GM12878 (cell line): ENCODE data around the gene AHCYL2. TPM values are rescaled to one million over a fixed set of nuclear protein-coding genes. Genes with fewer than 3 reads are reported as not detected.

Experiments used
- CREM ChIP-seq: IDR thresholded peaks from 2 replicates; pipeline ENCODE4 v1.6.1; 2014; ENCODE audit warnings: antibody characterized with exemption, low read depth
- DPF2 ChIP-seq: fragments of 450-650 bp; IDR thresholded peaks from 2 replicates; pipeline ENCODE4 v1.6.1; 2017; ENCODE audit warnings: mild to moderate bottlenecking
- E2F8 ChIP-seq: fragments of 450-650 bp; IDR thresholded peaks from 2 replicates; pipeline ENCODE4 v1.6.1; 2018; ENCODE audit warnings: mild to moderate bottlenecking, low read depth, moderate library complexity; ENCODE audit not compliant: partially characterized antibody
- EED ChIP-seq: sonication (generic); IDR thresholded peaks from 2 replicates; pipeline ENCODE4 v1.6.1; 2016; ENCODE audit warnings: antibody characterized with exemption, low read depth
- EP300 ChIP-seq, 2 experiments: fragments of 150-350 bp in 1 of 2; IDR thresholded peaks; 2 replicates each; pipeline ENCODE4 v1.6.1; 2011 to 2012; ENCODE audit warnings: low read depth in 2 of 2, low read length in 2 of 2, borderline replicate concordance in 1 of 2, improper control_type of control experiment in 1 of 2, inconsistent platforms in 1 of 2; ENCODE audit not compliant: control insufficient read depth in 1 of 2
- EZH2 ChIP-seq: IDR thresholded peaks from 2 replicates; pipeline ENCODE4 v1.6.1; 2012; ENCODE audit warnings: low read depth, mild to moderate bottlenecking, control low read depth, inconsistent platforms, low read length, borderline replicate concordance; ENCODE audit not compliant: control insufficient read depth
- IRF5 ChIP-seq: fragments of 450-650 bp; IDR thresholded peaks from 2 replicates; pipeline ENCODE4 v1.6.1; 2017; ENCODE audit warnings: borderline replicate concordance
- JUND ChIP-seq: IDR thresholded peaks from 2 replicates; pipeline ENCODE4 v1.6.1; 2012; ENCODE audit warnings: low read depth, mild to moderate bottlenecking, low read length, improper control_type of control experiment, moderate library complexity
- MEF2A ChIP-seq: IDR thresholded peaks from 2 replicates; pipeline ENCODE4 v1.6.1; 2011; ENCODE audit warnings: low read depth, mild to moderate bottlenecking, low read length, moderate library complexity; ENCODE audit not compliant: insufficient read depth
- MTA3 ChIP-seq: IDR thresholded peaks from 2 replicates; pipeline ENCODE4 v1.6.1; 2012; ENCODE audit warnings: low read length, inconsistent platforms, borderline replicate concordance
- NFYA ChIP-seq: IDR thresholded peaks from 2 replicates; pipeline ENCODE4 v1.6.1; 2011; ENCODE audit warnings: low read depth, mild to moderate bottlenecking, low read length, improper control_type of control experiment, borderline replicate concordance
- PBX3 ChIP-seq: IDR thresholded peaks from 2 replicates; pipeline ENCODE4 v1.6.1; 2011; ENCODE audit warnings: mild to moderate bottlenecking, low read depth, low read length, moderate library complexity; ENCODE audit not compliant: insufficient replicate concordance
- PKNOX1 ChIP-seq: fragments of 450-650 bp; IDR thresholded peaks from 2 replicates; pipeline ENCODE4 v1.6.1; 2016; ENCODE audit warnings: mild to moderate bottlenecking
- POLR2A ChIP-seq: IDR thresholded peaks from 2 replicates; pipeline ENCODE4 v1.6.1; 2011; ENCODE audit warnings: low read depth, mild to moderate bottlenecking, low read length
- PRDM15 ChIP-seq: fragments of 450-650 bp; formaldehyde crosslinking; IDR thresholded peaks from 2 replicates; pipeline ENCODE4 v1.4.0; 2020; ENCODE audit warnings: mild to moderate bottlenecking, moderate library complexity
- SMARCA5 ChIP-seq: fragments of 450-650 bp; IDR thresholded peaks from 2 replicates; pipeline ENCODE4 v1.6.1; 2017; ENCODE audit warnings: mild to moderate bottlenecking
- SMC3 ChIP-seq: IDR thresholded peaks from 2 replicates; pipeline ENCODE4 v1.6.1; 2011; ENCODE audit warnings: low read length, improper control_type of control experiment, borderline replicate concordance
- ZNF384 ChIP-seq: IDR thresholded peaks from 2 replicates; pipeline ENCODE4 v1.6.1; 2012; ENCODE audit warnings: low read depth, mild to moderate bottlenecking, low read length, improper control_type of control experiment, borderline replicate concordance
- ZNF622 ChIP-seq: fragments of 450-650 bp; IDR thresholded peaks from 2 replicates; pipeline ENCODE4 v1.6.1; 2017; ENCODE audit warnings: mild to moderate bottlenecking, inconsistent platforms
- polyA plus RNA-seq, 11 experiments: library from polyadenylated mRNA; depleted of rRNA in 4 of 11; unstranded in 6 of 11; stranded (reverse) in 5 of 11; fragments of >200 nt; fragmentation: Nextera tagmentation in 4 of 11; fragmentation: Illumina TruSeq in 1 of 11; extraction: Ambion mirVana in 4 of 11; extraction: Trizol in 1 of 11; gene quantifications; 1 replicate in 1 of 11; 2 replicates in 10 of 11; pipeline versions ENCODE4 v1.2.1 to v1.2.3, GENCODE V29; 2011 to 2016; ENCODE audit warnings: inconsistent platforms in 2 of 11, missing spikeins in 2 of 11, low read depth in 1 of 11
- total RNA-seq, 4 experiments: library from RNA; depleted of rRNA in 3 of 4; stranded (reverse); fragments of >200 nt in 3 of 4; fragmentation: Illumina TruSeq in 1 of 4; extraction: Trizol in 1 of 4; gene quantifications; 2 replicates each; pipeline versions ENCODE4 v1.2.1 to v1.2.3, GENCODE V29; 2013 to 2021

The AHCYL2 gene
- total and polyA plus RNA-seq, 10 of the 15 experiments (the other 5 are each of a cell fraction or from before 2014, with no cell fraction given): 1.7 to 29.1 (median 5.4) TPM

- TF ChIP-seq SMC3: peak; percentile 88
- no peak for TF ChIP-seq ZNF622
- peak; percentile 44; the same call in 1 of the 2 replicates for TF ChIP-seq POLR2A
- TF ChIP-seq EZH2: no peak
- TF ChIP-seq EED: peak; percentile 60
- peak; percentile 37; the same call in 1 of the 2 replicates for TF ChIP-seq SMARCA5
- TF ChIP-seq MTA3: no peak
- 0 out of 4 replicates have a peak, but pooled peaks of 1 of the 2 experiments have one; percentile 28 for TF ChIP-seq EP300 (IDR thresholded peaks at IDR 0.05; ENCODE audit: borderline replicate concordance in 1 of 2, control insufficient read depth in 1 of 2, low read depth in 2 of 2, low read length in 2 of 2)
- TF ChIP-seq PRDM15: no peak
- no peak for TF ChIP-seq E2F8
- TF ChIP-seq PKNOX1: no peak
- TF ChIP-seq NFYA: no peak
- no peak for TF ChIP-seq IRF5
- no peak for TF ChIP-seq DPF2
- TF ChIP-seq PBX3: no peak
- no peak for TF ChIP-seq ZNF384
- TF ChIP-seq CREM: peak; percentile 37; the same call in 1 of the 2 replicates
- no peak for TF ChIP-seq MEF2A
- TF ChIP-seq JUND: no peak
Observed at GRCh38 chr7:129367700-129368388, 143.0 kb downstream of the AHCYL2 start (continued).
